ENCODE results near the gene TRIM9.

The TRIM9 gene

GRCh38 chr14:51041883-51042282 lies 53.0 kb downstream of the TRIM9 start:
- ChIA-PET POLR2A (no interaction called here), CTCF (no interaction called here)
- DNase-seq (ENCODE audit: extremely low spot score) = no peak
- TF ChIP-seq PKNOX1 (IDR thresholded peaks at IDR 0.05) = no peak
- TF ChIP-seq TARDBP (IDR thresholded peaks at IDR 0.05) = no peak
- TF ChIP-seq ELF4 (IDR thresholded peaks at IDR 0.05) = no peak
- TF ChIP-seq FOXM1 (IDR thresholded peaks at IDR 0.05; ENCODE audit: borderline replicate concordance) = no peak
- TF ChIP-seq BHLHE40 (IDR thresholded peaks at IDR 0.05; ENCODE audit: borderline replicate concordance) = no peak
- no peak for TF ChIP-seq HDGF (IDR thresholded peaks at IDR 0.05; ENCODE audit: borderline replicate concordance)
- TF ChIP-seq ARNT (IDR thresholded peaks at IDR 0.05) = no peak
- no peak for TF ChIP-seq ZNF384 (IDR thresholded peaks at IDR 0.05)
- no peak for TF ChIP-seq SUZ12 (IDR thresholded peaks at IDR 0.05)
- TF ChIP-seq CTBP1 (IDR thresholded peaks at IDR 0.05; ENCODE audit: borderline replicate concordance) = no peak
- no peak for TF ChIP-seq SP1 (IDR thresholded peaks at IDR 0.05)
- no peak for TF ChIP-seq FOXK2 (IDR thresholded peaks at IDR 0.05)
- TF ChIP-seq NFRKB (IDR thresholded peaks at IDR 0.05) = no peak
- no peak for TF ChIP-seq L3MBTL2 (conservative IDR thresholded peaks at IDR 0.05)
- no peak for TF ChIP-seq FOXA1 (IDR thresholded peaks at IDR 0.05)
- no peak for TF ChIP-seq LEF1 (IDR thresholded peaks at IDR 0.05; ENCODE audit: borderline replicate concordance)

- DNase-seq (ENCODE audit: extremely low spot score) = no peak
- no peak for TF ChIP-seq HDGF (IDR thresholded peaks at IDR 0.05; ENCODE audit: borderline replicate concordance)
- TF ChIP-seq ZNF384 (IDR thresholded peaks at IDR 0.05) = no peak
- TF ChIP-seq CTBP1 (IDR thresholded peaks at IDR 0.05; ENCODE audit: borderline replicate concordance) = no peak
- TF ChIP-seq ARNT (IDR thresholded peaks at IDR 0.05) = no peak
- no peak for TF ChIP-seq FOXA1 (IDR thresholded peaks at IDR 0.05)
- no peak for TF ChIP-seq FOXM1 (IDR thresholded peaks at IDR 0.05; ENCODE audit: borderline replicate concordance)
- ChIA-PET POLR2A (interaction anchor here (0.6 kb wide), 1 partner anchor 12 kb away, joined by 4 read pairs; no protein-coding TSS in a partner anchor), CTCF (no interaction called here)
Measured at GRCh38 chr14:51041108-51041531, 53.8 kb downstream of the TRIM9 start.

- ChIA-PET CTCF (interaction anchor here (0.7 kb wide), 1 partner anchor 9 kb away, joined by 3 read pairs; no protein-coding TSS in a partner anchor), POLR2A (no interaction called here)
- TF ChIP-seq TARDBP (IDR thresholded peaks at IDR 0.05) = no peak
- TF ChIP-seq L3MBTL2 (conservative IDR thresholded peaks at IDR 0.05) = no peak
- no peak for TF ChIP-seq SP1 (IDR thresholded peaks at IDR 0.05)
- no peak for TF ChIP-seq HDGF (IDR thresholded peaks at IDR 0.05; ENCODE audit: borderline replicate concordance)
- TF ChIP-seq CTBP1 (IDR thresholded peaks at IDR 0.05; ENCODE audit: borderline replicate concordance) = no peak
- no peak for TF ChIP-seq FOXM1 (IDR thresholded peaks at IDR 0.05; ENCODE audit: borderline replicate concordance)
- TF ChIP-seq BHLHE40 (IDR thresholded peaks at IDR 0.05; ENCODE audit: borderline replicate concordance) = no peak
- no peak for TF ChIP-seq SUZ12 (IDR thresholded peaks at IDR 0.05)
- no peak for TF ChIP-seq ZNF384 (IDR thresholded peaks at IDR 0.05)
- no peak for TF ChIP-seq ELF4 (IDR thresholded peaks at IDR 0.05)
- no peak for TF ChIP-seq FOXA1 (IDR thresholded peaks at IDR 0.05)
- no peak for DNase-seq (ENCODE audit: extremely low spot score)
Measured at GRCh38 chr14:51039252-51039651, 55.7 kb downstream of the TRIM9 start.

- DNase-seq (ENCODE audit: extremely low spot score) = no peak
- ChIA-PET CTCF (interaction anchor here (0.6 kb wide), 1 partner anchor 48 kb away, joined by 3 read pairs; no protein-coding TSS in a partner anchor), POLR2A (no interaction called here)
- no peak for TF ChIP-seq CTBP1 (IDR thresholded peaks at IDR 0.05; ENCODE audit: borderline replicate concordance)
- no peak for TF ChIP-seq LEF1 (IDR thresholded peaks at IDR 0.05; ENCODE audit: borderline replicate concordance)
- no peak for TF ChIP-seq L3MBTL2 (conservative IDR thresholded peaks at IDR 0.05)
- no peak for TF ChIP-seq ELF4 (IDR thresholded peaks at IDR 0.05)
- TF ChIP-seq ZNF384 (IDR thresholded peaks at IDR 0.05) = no peak
- no peak for TF ChIP-seq BHLHE40 (IDR thresholded peaks at IDR 0.05; ENCODE audit: borderline replicate concordance)
- no peak for TF ChIP-seq FOXK2 (IDR thresholded peaks at IDR 0.05)
- TF ChIP-seq SUZ12 (IDR thresholded peaks at IDR 0.05) = no peak
- no peak for TF ChIP-seq FOXM1 (IDR thresholded peaks at IDR 0.05; ENCODE audit: borderline replicate concordance)
- TF ChIP-seq NFRKB (IDR thresholded peaks at IDR 0.05) = no peak
- no peak for TF ChIP-seq TARDBP (IDR thresholded peaks at IDR 0.05)
- no peak for TF ChIP-seq ARNT (IDR thresholded peaks at IDR 0.05)
- no peak for TF ChIP-seq FOXA1 (IDR thresholded peaks at IDR 0.05)
- TF ChIP-seq HDGF (IDR thresholded peaks at IDR 0.05; ENCODE audit: borderline replicate concordance) = no peak
- no peak for TF ChIP-seq PKNOX1 (IDR thresholded peaks at IDR 0.05)
Measured at GRCh38 chr14:51035611-51036192, 59.2 kb downstream of the TRIM9 start.

GRCh38 chr14:51028851-51029754 lies 65.8 kb downstream of the TRIM9 start:
- ChIA-PET CTCF (no interaction called here), POLR2A (interaction anchor here (1.7 kb wide), 1 partner anchor 66 kb away, joined by 5 read pairs; the partner anchor contains the start of gene TRIM9)
- no peak for TF ChIP-seq SUZ12 (IDR thresholded peaks at IDR 0.05)
- TF ChIP-seq ZNF384 (IDR thresholded peaks at IDR 0.05) = no peak
- no peak for TF ChIP-seq FOXA1 (IDR thresholded peaks at IDR 0.05)
- TF ChIP-seq TARDBP (IDR thresholded peaks at IDR 0.05) = no peak
- TF ChIP-seq CTBP1 (IDR thresholded peaks at IDR 0.05; ENCODE audit: borderline replicate concordance) = no peak
- no peak for TF ChIP-seq PKNOX1 (IDR thresholded peaks at IDR 0.05)
- no peak for TF ChIP-seq FOXM1 (IDR thresholded peaks at IDR 0.05; ENCODE audit: borderline replicate concordance)
- no peak for TF ChIP-seq LEF1 (IDR thresholded peaks at IDR 0.05; ENCODE audit: borderline replicate concordance)
- no peak for TF ChIP-seq HDGF (IDR thresholded peaks at IDR 0.05; ENCODE audit: borderline replicate concordance)
- TF ChIP-seq ARNT (IDR thresholded peaks at IDR 0.05) = no peak
- TF ChIP-seq BHLHE40 (IDR thresholded peaks at IDR 0.05; ENCODE audit: borderline replicate concordance) = no peak
- TF ChIP-seq FOXK2 (IDR thresholded peaks at IDR 0.05) = no peak
- TF ChIP-seq NFRKB (IDR thresholded peaks at IDR 0.05) = no peak
- no peak for TF ChIP-seq L3MBTL2 (conservative IDR thresholded peaks at IDR 0.05)
- no peak for TF ChIP-seq ELF4 (IDR thresholded peaks at IDR 0.05)
- no peak for TF ChIP-seq SP1 (IDR thresholded peaks at IDR 0.05)
- DNase-seq (ENCODE audit: extremely low spot score) = no peak
